Neural progenitor cell (in vitro differentiated cells): Measurements from ENCODE around the gene LRCOL1. TPM values are rescaled to one million over a fixed set of nuclear protein-coding genes. Genes with fewer than 3 reads are reported as not detected.
A peak's percentile ranks its signal among the peaks of the same experiment; 100 is the strongest.
"Not testable (repeated sequence)": the region's sequence is repeated elsewhere in the genome, so short reads cannot be mapped to it uniquely, and the experiment has no call there.

ENCODE experiments used
- DNase-seq: peaks from one replicate; pipeline ENCODE4 v3.0.0-alpha.2; 2016; ENCODE audit warnings: low spot score
- H2AFZ ChIP-seq: fragments of 200-600 bp; sonication (generic); replicated peaks from 2 replicates; pipeline ENCODE4 v1.6.1; 2016; ENCODE audit warnings: antibody characterized with exemption
- H3F3A ChIP-seq: fragments of 200-600 bp; sonication (generic); 2 replicates; pipeline ENCODE4 v1.6.1; 2016; ENCODE audit warnings: antibody characterized with exemption, low read depth
- H3K27ac ChIP-seq: fragments of 200-600 bp; sonication (generic); 2 replicates; pipeline ENCODE4 v1.5.1; 2016; ENCODE audit warnings: mild to moderate bottlenecking
- H3K27me3 ChIP-seq: fragments of 200-600 bp; sonication (generic); 2 replicates; pipeline ENCODE4 v1.6.1; 2016; ENCODE audit warnings: mild to moderate bottlenecking, moderate library complexity
- H3K36me3 ChIP-seq: fragments of 200-600 bp; sonication (generic); 2 replicates; pipeline ENCODE4 v1.5.1; 2016
- H3K4me1 ChIP-seq: fragments of 200-600 bp; sonication (generic); 2 replicates; pipeline ENCODE4 v1.6.1; 2016; ENCODE audit warnings: mixed run types
- H3K4me2 ChIP-seq: fragments of 200-600 bp; sonication (generic); 2 replicates; pipeline ENCODE4 v1.6.1; 2016
- H3K4me3 ChIP-seq: fragments of 200-600 bp; sonication (generic); 2 replicates; pipeline ENCODE4 v1.5.1; 2016
- H3K79me2 ChIP-seq: fragments of 200-600 bp; sonication (generic); 2 replicates; pipeline ENCODE4 v1.6.1; 2016; ENCODE audit warnings: low read depth
- H3K9ac ChIP-seq: fragments of 200-600 bp; sonication (generic); 2 replicates; pipeline ENCODE4 v1.6.1; 2016
- H3K9me3 ChIP-seq: fragments of 200-600 bp; sonication (generic); 2 replicates; pipeline ENCODE4 v1.5.1; 2016; ENCODE audit warnings: low read depth
- H4K20me1 ChIP-seq: fragments of 200-600 bp; sonication (generic); 2 replicates; pipeline ENCODE4 v1.6.1; 2016; ENCODE audit warnings: low read depth
- H3K27ac Mint-ChIP-seq: 3 replicates; pipeline ENCODE4 v1.8.0; 2021; ENCODE audit warnings: mixed read lengths
- H3K27me3 Mint-ChIP-seq: 2 replicates; pipeline ENCODE4 v1.8.0; 2022; ENCODE audit warnings: low read depth, mild to moderate bottlenecking, inconsistent platforms, moderate library complexity, mixed read lengths; ENCODE audit not compliant: insufficient read depth
- H3K36me3 Mint-ChIP-seq: 3 replicates; pipeline ENCODE4 v1.8.0; 2021; ENCODE audit warnings: mixed read lengths
- H3K4me1 Mint-ChIP-seq: 3 replicates; pipeline ENCODE4 v1.8.0; 2021; ENCODE audit warnings: mixed read lengths
- H3K4me3 Mint-ChIP-seq: 3 replicates; pipeline ENCODE4 v1.8.0; 2021; ENCODE audit warnings: mild to moderate bottlenecking, moderate library complexity, mixed read lengths
- H3K9me3 Mint-ChIP-seq: 3 replicates; pipeline ENCODE4 v1.8.0; 2020; ENCODE audit warnings: mixed read lengths
- CTCF ChIP-seq: fragments of 200-600 bp; sonication (generic); IDR thresholded peaks from 2 replicates; pipeline ENCODE4 v1.5.1; 2017; ENCODE audit warnings: antibody characterized with exemption, mild to moderate bottlenecking
- EZH2 ChIP-seq: fragments of 200-600 bp; sonication (generic); IDR thresholded peaks from 2 replicates; pipeline ENCODE4 v1.6.1; 2017; ENCODE audit warnings: antibody characterized with exemption, mild to moderate bottlenecking, moderate library complexity
- EZH2phosphoT487 ChIP-seq: fragments of 200-600 bp; sonication (generic); IDR thresholded peaks from 2 replicates; pipeline ENCODE4 v1.6.1; 2017; ENCODE audit warnings: antibody characterized with exemption
- total RNA-seq: library from RNA; depleted of rRNA; stranded (reverse); fragments of >200 nt; gene quantifications from 2 replicates; pipeline ENCODE4 v1.2.3, GENCODE V29; 2015; ENCODE audit warnings: low replicate concordance

The LRCOL1 gene
- total RNA-seq, 1 donor from 2014 or later = not detected

- Mint-ChIP-seq H3K36me3 (no peaks in the 10 kb centered on the region), H3K4me1 (peaks cover 42% of the 10 kb centered on the region), H3K27ac (peak overlapping the region; percentile 85), H3K27me3 (peaks cover 14% of the 10 kb centered on the region), H3K4me3 (no peak overlapping the region), H3K9me3 (peaks cover 2% of the 10 kb centered on the region)
- Histone ChIP-seq H3K9me3 (no peaks in the 10 kb centered on the region), H3K4me3 (no peak overlapping the region), H2AFZ (no peak overlapping the region), H3F3A (peaks cover 19% of the 10 kb centered on the region), H3K27me3 (peaks cover 92% of the 10 kb centered on the region), H3K36me3 (no peaks in the 10 kb centered on the region), H3K4me2 (no peak overlapping the region), H3K27ac (no peak overlapping the region), H3K4me1 (peaks cover 12% of the 10 kb centered on the region), H3K79me2 (no peaks in the 10 kb centered on the region), H3K9ac (no peak overlapping the region), H4K20me1 (peaks cover 4% of the 10 kb centered on the region)
- no peak for TF ChIP-seq EZH2phosphoT487
- TF ChIP-seq EZH2 = no peak
- no peak for TF ChIP-seq CTCF
- no peak for DNase-seq
Measured at GRCh38 chr12:132601171-132601883, 9.1 kb downstream of the LRCOL1 start.

GRCh38 chr12:132600048-132601032, 10.0 kb downstream of the LRCOL1 start:
- Histone ChIP-seq H2AFZ (peak overlapping the region; percentile 34), H3F3A (peaks cover 19% of the 10 kb centered on the region), H3K9ac (no peak overlapping the region), H3K4me3 (no peak overlapping the region), H3K4me2 (peak overlapping the region; percentile 54), H3K9me3 (no peaks in the 10 kb centered on the region), H3K36me3 (no peaks in the 10 kb centered on the region), H3K27me3 (peaks cover 92% of the 10 kb centered on the region), H4K20me1 (peaks cover 4% of the 10 kb centered on the region), H3K4me1 (peaks cover 12% of the 10 kb centered on the region), H3K79me2 (no peaks in the 10 kb centered on the region), H3K27ac (no peak overlapping the region)
- Mint-ChIP-seq H3K4me3 (peak overlapping the region; percentile 70), H3K9me3 (peaks cover 2% of the 10 kb centered on the region), H3K27me3 (peaks cover 15% of the 10 kb centered on the region), H3K36me3 (no peaks in the 10 kb centered on the region), H3K4me1 (peaks cover 40% of the 10 kb centered on the region), H3K27ac (no peak overlapping the region)
- peak; percentile 89 for DNase-seq
- TF ChIP-seq EZH2phosphoT487 = peak; percentile 30
- TF ChIP-seq EZH2 = no peak
- peak; percentile 71 for TF ChIP-seq CTCF

DNA sequence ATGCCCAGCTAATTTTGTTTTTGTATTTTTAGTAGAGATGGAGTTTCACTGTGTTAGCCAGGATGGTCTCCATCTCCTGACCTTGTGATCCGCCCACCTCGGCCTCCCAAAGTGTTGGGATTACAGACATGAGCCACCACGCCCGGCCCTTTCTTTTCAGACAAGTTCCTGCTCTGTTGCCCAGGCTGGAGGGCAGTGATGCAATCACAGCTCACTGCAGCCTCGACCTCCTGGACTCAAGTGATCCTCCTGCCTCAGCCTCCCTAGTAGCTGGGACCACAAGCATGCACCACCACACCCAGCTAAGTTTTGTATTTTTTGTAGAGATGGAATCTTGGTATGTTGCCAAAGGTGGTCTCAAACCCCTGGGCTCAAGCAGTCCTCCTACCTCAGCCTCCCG, 10.9 kb downstream of the LRCOL1 start:
- H3K9me3 Mint-ChIP-seq, H3K79me2 ChIP-seq, H3K4me3 ChIP-seq, DNase-seq, H3K4me2 ChIP-seq, H3K27ac Mint-ChIP-seq, H2AFZ ChIP-seq, H4K20me1 ChIP-seq, H3K27ac ChIP-seq, H3K36me3 ChIP-seq, H3K9ac ChIP-seq, H3K36me3 Mint-ChIP-seq, H3K9me3 ChIP-seq: not testable (repeated sequence)
- Histone ChIP-seq H3F3A (peaks cover 19% of the 10 kb centered on the region), H3K4me1 (peaks cover 12% of the 10 kb centered on the region), H3K27me3 (peaks cover 92% of the 10 kb centered on the region)
- peaks cover 36% of the 10 kb centered on the region for H3K4me1 Mint-ChIP-seq
- peaks cover 15% of the 10 kb centered on the region for H3K27me3 Mint-ChIP-seq
- H3K4me3 Mint-ChIP-seq = peak overlapping the region; percentile 70
